Loucy (cell line): ENCODE data around the gene RPAIN.

Source experiments
- H2AFZ ChIP-seq: fragments of 200-600 bp; sonication (generic); 2 replicates; pipeline ENCODE4 v1.6.0; 2016; ENCODE audit warnings: antibody characterized with exemption, mild to moderate bottlenecking, low read length, moderate library complexity
- H3F3A ChIP-seq: fragments of 200-600 bp; 2 replicates; pipeline ENCODE4 v1.6.0; 2016; ENCODE audit warnings: antibody characterized with exemption, low read depth, mild to moderate bottlenecking
- H3K27me3 ChIP-seq: fragments of 200-600 bp; sonication (generic); 2 replicates; pipeline ENCODE4 v1.6.1; 2014; ENCODE audit warnings: low read length, mild to moderate bottlenecking; ENCODE audit not compliant: insufficient read depth, poor library complexity, severe bottlenecking
- H3K36me3 ChIP-seq: fragments of 200-600 bp; sonication (generic); 2 replicates; pipeline ENCODE4 v1.6.1; 2016; ENCODE audit warnings: low read length; ENCODE audit not compliant: insufficient read depth
- H3K4me1 ChIP-seq: fragments of 200-600 bp; sonication (generic); 2 replicates; pipeline ENCODE4 v1.5.1; 2014; ENCODE audit warnings: low read length, mild to moderate bottlenecking; ENCODE audit not compliant: insufficient read depth, poor library complexity, severe bottlenecking
- H3K4me2 ChIP-seq: fragments of 200-600 bp; sonication (generic); 2 replicates; pipeline ENCODE4 v1.6.0; 2014; ENCODE audit warnings: antibody characterized with exemption, low read length, low read depth, mild to moderate bottlenecking; ENCODE audit not compliant: poor library complexity, severe bottlenecking
- H3K4me3 ChIP-seq: fragments of 200-600 bp; sonication (generic); 2 replicates; pipeline ENCODE4 v1.5.1; 2014; ENCODE audit warnings: low read length, mild to moderate bottlenecking, mixed read lengths; ENCODE audit not compliant: poor library complexity, severe bottlenecking
- H3K79me2 ChIP-seq: fragments of 200-600 bp; sonication (generic); 2 replicates; pipeline ENCODE4 v1.6.1; 2014; ENCODE audit warnings: low read length; ENCODE audit not compliant: insufficient read depth
- H3K9ac ChIP-seq: fragments of 200-600 bp; sonication (generic); 2 replicates; pipeline ENCODE4 v1.6.0; 2014; ENCODE audit warnings: mild to moderate bottlenecking, low read depth, low read length, moderate library complexity; ENCODE audit not compliant: poor library complexity, severe bottlenecking
- H3K9me2 ChIP-seq: fragments of 200-600 bp; sonication (generic); replicated peaks from 2 replicates; pipeline ENCODE4 v1.6.1; 2016; ENCODE audit warnings: low read depth, low read length, mixed read lengths
- H3K9me3 ChIP-seq: fragments of 200-600 bp; sonication (generic); 2 replicates; pipeline ENCODE4 v1.6.1; 2014; ENCODE audit warnings: mild to moderate bottlenecking, antibody characterized with exemption, low read length, low read depth; ENCODE audit not compliant: insufficient read depth
- H4K20me1 ChIP-seq: fragments of 200-600 bp; sonication (generic); 2 replicates; pipeline ENCODE4 v1.6.0; 2014; ENCODE audit warnings: antibody characterized with exemption, low read length, mild to moderate bottlenecking; ENCODE audit not compliant: insufficient read depth, poor library complexity, severe bottlenecking
- CTCF ChIP-seq: fragments of 200-600 bp; sonication (generic); conservative IDR thresholded peaks from 2 replicates; pipeline ENCODE4 v1.5.1; 2014; ENCODE audit warnings: mild to moderate bottlenecking, antibody characterized with exemption, low read length
- EZH2phosphoT487 ChIP-seq: fragments of 200-600 bp; IDR thresholded peaks from 2 replicates; pipeline ENCODE4 v1.6.1; 2018; ENCODE audit warnings: antibody characterized with exemption, mild to moderate bottlenecking, moderate library complexity, borderline replicate concordance

Gene RPAIN

DNA sequence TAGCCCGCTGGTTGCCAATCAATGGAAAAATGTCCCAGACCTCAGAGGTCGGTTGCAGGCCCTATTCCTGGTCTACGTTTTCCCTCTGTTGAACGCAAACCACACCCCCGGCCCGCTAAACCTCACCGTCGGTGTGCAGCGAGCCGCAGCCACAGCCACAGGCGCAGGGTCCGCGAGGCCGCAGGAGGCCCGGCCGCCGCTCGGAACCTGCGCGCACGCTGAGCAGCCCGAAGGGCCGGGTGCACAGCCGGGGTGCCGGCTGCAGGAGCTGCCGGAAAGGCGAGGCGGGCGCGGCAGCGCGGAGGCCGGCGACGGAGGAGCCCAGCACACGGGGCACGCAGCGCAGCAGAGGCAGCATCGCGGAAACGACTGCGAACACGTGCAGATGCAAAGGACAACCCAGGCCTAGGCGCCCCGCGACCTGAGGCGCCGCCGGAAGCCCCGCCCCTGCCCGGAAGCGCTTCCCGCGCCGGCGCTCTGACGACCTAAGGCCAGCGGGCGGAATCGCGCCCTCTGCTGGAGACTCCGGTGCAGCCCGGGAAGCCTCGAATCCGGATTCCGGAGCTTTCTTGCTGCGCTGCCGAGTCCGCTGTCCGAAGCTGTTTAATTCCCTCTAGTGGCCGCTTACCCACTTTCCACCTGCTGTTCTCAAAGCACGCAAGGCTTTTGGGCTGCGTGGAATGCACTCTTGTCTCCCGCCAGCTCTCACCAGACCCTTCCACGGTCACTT is 18.9 kb downstream of the RPAIN start, which contains the start of gene C1QBP:
C1QBP (minus strand) TSS at position 440 of the 730 bp plus-strand sequence; CDS start at position 358, 82 bp downstream.
- H3K4me1 ChIP-seq, result peaks cover 32% of the 10 kb centered on the region
- H4K20me1 ChIP-seq, result peaks cover 39% of the 10 kb centered on the region
- H3K4me2 ChIP-seq, result peak within 1 kb of the TSS; percentile 97
- peak within 1 kb of the TSS; percentile 72 for H2AFZ ChIP-seq
- H3K36me3 ChIP-seq, result peaks cover 38% of the 10 kb centered on the region; the same call in 1 of the 2 replicates
- peak within 1 kb of the TSS; percentile 94 for H3K9ac ChIP-seq
- TF ChIP-seq EZH2phosphoT487 (no peak), CTCF (peak; percentile 84)
- no peaks in the 10 kb centered on the region for H3K27me3 ChIP-seq
- no peaks in the 10 kb centered on the region for H3K9me2 ChIP-seq
- peaks cover 45% of the 10 kb centered on the region for H3K79me2 ChIP-seq
- peak within 1 kb of the TSS; percentile 90 for H3K4me3 ChIP-seq
- H3K9me3 ChIP-seq, result no peaks in the 10 kb centered on the region
- no peaks in the 10 kb centered on the region for H3F3A ChIP-seq

- Histone ChIP-seq H3K4me3 (peak overlapping the region; percentile 47), H2AFZ (peak overlapping the region; percentile 72), H3K9me2 (no peaks in the 10 kb centered on the region), H4K20me1 (peaks cover 37% of the 10 kb centered on the region), H3K4me1 (peaks cover 32% of the 10 kb centered on the region), H3K9me3 (no peaks in the 10 kb centered on the region), H3K79me2 (peaks cover 42% of the 10 kb centered on the region), H3K9ac (peak overlapping the region; percentile 94), H3K27me3 (no peaks in the 10 kb centered on the region), H3F3A (no peaks in the 10 kb centered on the region), H3K36me3 (peaks cover 39% of the 10 kb centered on the region; the same call in 1 of the 2 replicates), H3K4me2 (peak overlapping the region; percentile 66)
- TF ChIP-seq EZH2phosphoT487, result no peak
- TF ChIP-seq CTCF, result 0 out of 2 replicates have a peak, but pooled peaks have one; percentile 19
Measured at GRCh38 chr17:5439446-5439764, 19.4 kb downstream of the RPAIN start.

DNA sequence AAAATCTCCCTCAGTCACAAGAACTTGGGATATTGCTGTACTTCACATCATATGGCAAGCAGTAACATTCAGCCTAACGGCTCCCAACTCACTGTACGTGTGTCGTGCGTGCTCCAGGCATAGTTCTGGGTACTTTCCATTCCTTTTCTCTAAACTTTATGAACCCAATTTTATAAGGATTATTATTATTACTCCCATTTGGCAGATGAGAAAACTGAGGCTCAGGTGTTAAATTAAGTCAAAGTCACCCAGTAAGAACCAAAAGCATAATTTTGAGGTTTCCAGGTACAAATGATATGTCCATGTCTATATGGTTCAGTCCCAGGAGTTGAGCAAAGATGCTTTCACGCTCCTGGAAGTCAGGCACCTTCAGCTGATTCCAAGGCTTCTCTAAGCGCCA is 23.7 kb downstream of the RPAIN start:
- Histone ChIP-seq H3K4me1 (peaks cover 4% of the 10 kb centered on the region), H3F3A (peaks cover 2% of the 10 kb centered on the region; the same call in 1 of the 2 replicates), H3K4me3 (no peak overlapping the region), H3K36me3 (peaks cover 60% of the 10 kb centered on the region; the same call in 1 of the 2 replicates), H3K9me2 (no peaks in the 10 kb centered on the region), H3K9ac (no peak overlapping the region), H3K27me3 (no peaks in the 10 kb centered on the region), H4K20me1 (no peaks in the 10 kb centered on the region), H3K79me2 (peaks cover 1% of the 10 kb centered on the region), H2AFZ (no peak overlapping the region), H3K9me3 (no peaks in the 10 kb centered on the region), H3K4me2 (no peak overlapping the region)
- no peak for TF ChIP-seq EZH2phosphoT487
- no peak for TF ChIP-seq CTCF
